Left forelimb (tissue), 1 donor: ENCODE results near the gene ARHGAP28.
"Not testable (repeated sequence)": the region's sequence is repeated elsewhere in the genome, so short reads cannot be mapped to it uniquely, and the experiment has no call there.

Experiments used
- DNase-seq: peaks from one replicate; pipeline ENCODE4 v3.0.0-alpha.2; 2018; ENCODE audit warnings: low spot score

ARHGAP28 gene

GRCh38 chr18:6820314-6820713 lies 90.8 kb downstream of the ARHGAP28 start:
- DNase-seq = no peak

GRCh38 chr18:6821356-6821755 lies 91.8 kb downstream of the ARHGAP28 start:
- no peak for DNase-seq

- DNase-seq = not testable (repeated sequence)
Measured at GRCh38 chr18:6827161-6827560, 97.6 kb downstream of the ARHGAP28 start.

GRCh38 chr18:6827566-6827965 lies 98.0 kb downstream of the ARHGAP28 start:
- DNase-seq = not testable (repeated sequence)

- DNase-seq = no peak
Measured at GRCh38 chr18:6830916-6831315, 101.4 kb downstream of the ARHGAP28 start.

- no peak for DNase-seq
Measured at GRCh38 chr18:6835345-6835744, 105.8 kb downstream of the ARHGAP28 start.

- DNase-seq = no peak
Measured at GRCh38 chr18:6836331-6836730, 106.8 kb downstream of the ARHGAP28 start.

GRCh38 chr18:6837904-6838303 lies 108.4 kb downstream of the ARHGAP28 start:
- no peak for DNase-seq

GRCh38 chr18:6842081-6842480 lies 112.6 kb downstream of the ARHGAP28 start:
- no peak for DNase-seq

- no peak for DNase-seq
Measured at GRCh38 chr18:6843308-6843707, 113.8 kb downstream of the ARHGAP28 start.

- not testable (repeated sequence) for DNase-seq
Measured at GRCh38 chr18:6845521-6845920, 116.0 kb downstream of the ARHGAP28 start.

GRCh38 chr18:6850396-6850795 lies 120.9 kb downstream of the ARHGAP28 start:
- DNase-seq = no peak

- no peak for DNase-seq
Measured at GRCh38 chr18:6851480-6851879, 122.0 kb downstream of the ARHGAP28 start.

GRCh38 chr18:6854811-6855210 lies 125.3 kb downstream of the ARHGAP28 start:
- DNase-seq = no peak

- DNase-seq = no peak
Measured at GRCh38 chr18:6855767-6856166, 126.3 kb downstream of the ARHGAP28 start.

- no peak for DNase-seq
Measured at GRCh38 chr18:6857300-6857699, 127.8 kb downstream of the ARHGAP28 start.

- DNase-seq = no peak
Measured at GRCh38 chr18:6859676-6860422, 130.3 kb downstream of the ARHGAP28 start.

- no peak for DNase-seq
Measured at GRCh38 chr18:6860804-6861448, 131.4 kb downstream of the ARHGAP28 start.

GRCh38 chr18:6865251-6865650 lies 135.7 kb downstream of the ARHGAP28 start:
- no peak for DNase-seq

GRCh38 chr18:6866552-6867085 lies 137.1 kb downstream of the ARHGAP28 start:
- no peak for DNase-seq

- DNase-seq = no peak
Measured at GRCh38 chr18:6868033-6868432, 138.5 kb downstream of the ARHGAP28 start.

GRCh38 chr18:6871566-6871965 lies 142.1 kb downstream of the ARHGAP28 start:
- DNase-seq = no peak

GRCh38 chr18:6873040-6873751 lies 143.7 kb downstream of the ARHGAP28 start:
- no peak for DNase-seq
